GM23248 (cell line): ENCODE results near the gene OLR1. TPM values are rescaled to one million over a fixed set of nuclear protein-coding genes. Genes with fewer than 3 reads are reported as not detected.

Experiments used
- DNase-seq: peaks from one replicate; pipeline ENCODE4 v3.0.0-alpha.2; 2015
- H2AFZ ChIP-seq: fragments of 200-600 bp; sonication (generic); 2 replicates; pipeline ENCODE4 v1.6.1; 2016; ENCODE audit warnings: antibody characterized with exemption
- H3F3A ChIP-seq: fragments of 200-600 bp; sonication (generic); 2 replicates; pipeline ENCODE4 v1.6.1; 2016; ENCODE audit warnings: mild to moderate bottlenecking, antibody characterized with exemption, mixed run types; ENCODE audit not compliant: insufficient read depth
- H3K27ac ChIP-seq: fragments of 200-600 bp; sonication (generic); 2 replicates; pipeline ENCODE4 v1.5.1; 2016; ENCODE audit warnings: mild to moderate bottlenecking
- H3K27me3 ChIP-seq: fragments of 200-600 bp; sonication (generic); replicated peaks from 2 replicates; pipeline ENCODE4 v1.6.1; 2016; ENCODE audit warnings: mild to moderate bottlenecking; ENCODE audit not compliant: insufficient read depth
- H3K36me3 ChIP-seq: fragments of 200-600 bp; sonication (generic); 2 replicates; pipeline ENCODE4 v1.6.1; 2016; ENCODE audit warnings: low read depth, mild to moderate bottlenecking
- H3K4me1 ChIP-seq: fragments of 200-600 bp; sonication (generic); 2 replicates; pipeline ENCODE4 v1.6.1; 2016; ENCODE audit warnings: mild to moderate bottlenecking; ENCODE audit not compliant: insufficient read depth
- H3K4me2 ChIP-seq: fragments of 200-600 bp; sonication (generic); one replicate; pipeline ENCODE4 v1.6.1; 2016; ENCODE audit warnings: mild to moderate bottlenecking; ENCODE audit not compliant: unreplicated experiment
- H3K4me3 ChIP-seq: fragments of 200-600 bp; sonication (generic); 2 replicates; pipeline ENCODE4 v1.5.1; 2016; ENCODE audit warnings: mild to moderate bottlenecking
- H3K79me2 ChIP-seq: fragments of 200-600 bp; sonication (generic); 2 replicates; pipeline ENCODE4 v1.6.1; 2016; ENCODE audit warnings: mild to moderate bottlenecking; ENCODE audit not compliant: insufficient read depth
- H3K9ac ChIP-seq: fragments of 200-600 bp; sonication (generic); 2 replicates; pipeline ENCODE4 v1.6.1; 2016; ENCODE audit warnings: mild to moderate bottlenecking
- H3K9me2 ChIP-seq: fragments of 200-600 bp; sonication (generic); 2 replicates; pipeline ENCODE4 v1.6.1; 2016; ENCODE audit warnings: mixed run types, mild to moderate bottlenecking, moderate library complexity; ENCODE audit not compliant: insufficient read depth
- H3K9me3 ChIP-seq: fragments of 200-600 bp; sonication (generic); one replicate; pipeline ENCODE4 v1.6.1; 2017; ENCODE audit warnings: low read depth
- H4K20me1 ChIP-seq: fragments of 200-600 bp; sonication (generic); 2 replicates; pipeline ENCODE4 v1.6.0; 2016; ENCODE audit not compliant: insufficient read depth
- EZH2 ChIP-seq: fragments of 200-600 bp; sonication (generic); IDR thresholded peaks from 2 replicates; pipeline ENCODE4 v1.6.1; 2018; ENCODE audit warnings: antibody characterized with exemption, mild to moderate bottlenecking; ENCODE audit not compliant: insufficient read depth, poor library complexity, severe bottlenecking
- EZH2phosphoT487 ChIP-seq: fragments of 200-600 bp; sonication (generic); IDR thresholded peaks from 2 replicates; pipeline ENCODE4 v1.6.1; 2018; ENCODE audit warnings: antibody characterized with exemption, moderate library complexity, mild to moderate bottlenecking, low read depth; ENCODE audit not compliant: insufficient read depth
- WGBS, 2 experiments: methylation state at CpG; one replicate each; pipeline ENCODE4 v1.1.6; 2015 to 2017; ENCODE audit warnings: low lambda C conversion rate in 2 of 2, low coverage in 1 of 2; ENCODE audit errors: missing lambda C conversion rate in 2 of 2; 5-methylcytosine and 5-hydroxymethylcytosine counted together
- in situ Hi-C: fragments of 300-500 bp; cut with MboI; formaldehyde crosslinking; loops from 2 replicates; pipeline ENCODE4 v1.15.0; 2020
- polyA plus RNA-seq: library from polyadenylated mRNA; unstranded; fragments of >200 nt; fragmentation: Nextera tagmentation; extraction: Ambion mirVana; gene quantifications from 2 replicates; pipeline ENCODE4 v1.2.1, GENCODE V29; 2016
- total RNA-seq: library from RNA; depleted of rRNA; stranded (reverse); fragments of >200 nt; shearing (Covaris generic); gene quantifications from 2 replicates; pipeline ENCODE4 v1.2.3, GENCODE V29; 2014

OLR1 gene
- total and polyA plus RNA-seq, 2 experiments from 2014 or later, result 4.6 to 6.3 TPM

- 84 to 90% methylated on average over 11 of the region's 11 CpGs for WGBS, 2 experiments
- Histone ChIP-seq H3K27ac (no peak overlapping the region), H3K79me2 (no peaks in the 10 kb centered on the region), H3K9me3 (no peaks in the 10 kb centered on the region), H3K4me1 (peaks cover 56% of the 10 kb centered on the region), H3K4me3 (no peak overlapping the region), H3K36me3 (no peaks in the 10 kb centered on the region), H3K9me2 (no peaks in the 10 kb centered on the region), H3K9ac (no peak overlapping the region), H2AFZ (no peak overlapping the region), H3K27me3 (no peaks in the 10 kb centered on the region), H4K20me1 (no peaks in the 10 kb centered on the region), H3K4me2 (no peak overlapping the region), H3F3A (peaks cover 54% of the 10 kb centered on the region)
- no peak for DNase-seq
- TF ChIP-seq EZH2phosphoT487 (no peak), EZH2 (no peak)
- in situ Hi-C loops, result no loop called here
Measured at GRCh38 chr12:10186299-10186698, 14.4 kb upstream of the OLR1 start.

- no peaks in the 10 kb centered on the region for H4K20me1 ChIP-seq
- H3K27me3 ChIP-seq, result no peaks in the 10 kb centered on the region
- H3K27ac ChIP-seq, result peak overlapping the region; percentile 49
- no peak for TF ChIP-seq EZH2phosphoT487
- TF ChIP-seq EZH2, result no peak
- in situ Hi-C loops, result no loop called here
- peaks cover 51% of the 10 kb centered on the region for H3K4me1 ChIP-seq
- peak overlapping the region; percentile 23 for H3K4me2 ChIP-seq
- no peaks in the 10 kb centered on the region for H3K79me2 ChIP-seq
- H3K36me3 ChIP-seq, result no peaks in the 10 kb centered on the region
- H3K9me2 ChIP-seq, result no peaks in the 10 kb centered on the region
- WGBS, 2 experiments, result 29 to 30% methylated on average over 7 of the region's 7 CpGs
- H3K4me3 ChIP-seq, result peak overlapping the region; percentile 17; the same call in 1 of the 2 replicates
- H3K9me3 ChIP-seq, result no peaks in the 10 kb centered on the region
- peaks cover 43% of the 10 kb centered on the region for H3F3A ChIP-seq
- H3K9ac ChIP-seq, result peak overlapping the region; percentile 15; the same call in 1 of the 2 replicates
- H2AFZ ChIP-seq, result peak overlapping the region; percentile 35
- DNase-seq, result peak; percentile 77
Measured at GRCh38 chr12:10184261-10184843, 12.4 kb upstream of the OLR1 start.

- peaks cover 52% of the 10 kb centered on the region for H3K4me1 ChIP-seq
- DNase-seq, result peak; percentile 96
- H3F3A ChIP-seq, result peaks cover 40% of the 10 kb centered on the region
- in situ Hi-C loops, result no loop called here
- H3K4me2 ChIP-seq, result peak overlapping the region; percentile 36
- no peaks in the 10 kb centered on the region for H3K79me2 ChIP-seq
- no peaks in the 10 kb centered on the region for H3K36me3 ChIP-seq
- TF ChIP-seq EZH2phosphoT487 (no peak), EZH2 (no peak)
- peak overlapping the region; percentile 16; the same call in 1 of the 2 replicates for H3K9ac ChIP-seq
- no peak overlapping the region for H3K4me3 ChIP-seq
- H3K27me3 ChIP-seq, result no peaks in the 10 kb centered on the region
- H3K27ac ChIP-seq, result peak overlapping the region; percentile 67
- no peaks in the 10 kb centered on the region for H3K9me2 ChIP-seq
- WGBS, 2 experiments, result 31 to 34% methylated on average over 5 of the region's 5 CpGs
- H4K20me1 ChIP-seq, result no peaks in the 10 kb centered on the region
- no peak overlapping the region for H2AFZ ChIP-seq
- no peaks in the 10 kb centered on the region for H3K9me3 ChIP-seq
Measured at GRCh38 chr12:10182354-10183049, 10.6 kb upstream of the OLR1 start.

- DNase-seq, result peak; percentile 71
- Histone ChIP-seq H3K4me1 (peaks cover 47% of the 10 kb centered on the region), H4K20me1 (no peaks in the 10 kb centered on the region), H3K36me3 (no peaks in the 10 kb centered on the region), H3K4me2 (peak overlapping the region; percentile 13), H3K9me2 (no peaks in the 10 kb centered on the region), H3F3A (peaks cover 33% of the 10 kb centered on the region), H3K27ac (no peak overlapping the region), H3K79me2 (no peaks in the 10 kb centered on the region), H3K9ac (no peak overlapping the region), H3K9me3 (no peaks in the 10 kb centered on the region), H3K4me3 (no peak overlapping the region), H2AFZ (no peak overlapping the region), H3K27me3 (no peaks in the 10 kb centered on the region)
- in situ Hi-C loops, result no loop called here
- WGBS, 2 experiments, result 56 to 63% methylated on average over 5 of the region's 5 CpGs
- no peak for TF ChIP-seq EZH2phosphoT487
- no peak for TF ChIP-seq EZH2
Measured at GRCh38 chr12:10179776-10180181, 7.8 kb upstream of the OLR1 start.
